Osteoblast (primary cell): ENCODE data around the gene ABHD3. TPM values are rescaled to one million over a fixed set of nuclear protein-coding genes. Genes with fewer than 3 reads are reported as not detected.
"Not testable (repeated sequence)": the region's sequence is repeated elsewhere in the genome, so short reads cannot be mapped to it uniquely, and the experiment has no call there.

Source experiments
- DNase-seq: peaks from one replicate; pipeline ENCODE4 v3.0.0; 2011; ENCODE audit warnings: low spot score, mixed read lengths; ENCODE audit not compliant: insufficient read length; ENCODE audit errors: missing footprints
- H2AFZ ChIP-seq: 2 replicates; pipeline ENCODE4 v1.6.0; 2011; ENCODE audit warnings: mild to moderate bottlenecking, low read length
- H3K27ac ChIP-seq: 2 replicates; pipeline ENCODE4 v1.5.1; 2011; ENCODE audit warnings: mild to moderate bottlenecking, low read depth, low read length, moderate library complexity
- H3K27me3 ChIP-seq: 2 replicates; pipeline ENCODE4 v1.6.0; 2012; ENCODE audit warnings: mild to moderate bottlenecking, control low read depth, inconsistent platforms, low read length, moderate library complexity; ENCODE audit not compliant: insufficient read depth
- H3K36me3 ChIP-seq: 2 replicates; pipeline ENCODE4 v1.5.1; 2011; ENCODE audit warnings: mild to moderate bottlenecking, low read length, control low read depth, moderate library complexity; ENCODE audit not compliant: insufficient read depth
- H3K4me1 ChIP-seq: 2 replicates; pipeline ENCODE4 v1.5.1; 2011; ENCODE audit warnings: mild to moderate bottlenecking, low read length, control low read depth, moderate library complexity; ENCODE audit not compliant: insufficient read depth
- H3K4me2 ChIP-seq: 2 replicates; pipeline ENCODE4 v1.6.0; 2011; ENCODE audit warnings: mild to moderate bottlenecking, low read length; ENCODE audit not compliant: insufficient read depth
- H3K4me3 ChIP-seq: fragments of 200-600 bp; sonication (generic); 3 replicates; pipeline ENCODE4 v1.5.1; 2012; ENCODE audit warnings: mild to moderate bottlenecking, low read length, inconsistent platforms; ENCODE audit not compliant: insufficient read depth
- H3K79me2 ChIP-seq: 2 replicates; pipeline ENCODE4 v1.6.0; 2012; ENCODE audit warnings: mild to moderate bottlenecking, low read length, control low read depth, inconsistent platforms; ENCODE audit not compliant: insufficient read depth
- H3K9me3 ChIP-seq: 2 replicates; pipeline ENCODE4 v1.5.1; 2011; ENCODE audit warnings: low read depth, low read length, control low read depth
- H4K20me1 ChIP-seq: 2 replicates; pipeline ENCODE4 v1.6.0; 2012; ENCODE audit warnings: mild to moderate bottlenecking, low read length, control low read depth; ENCODE audit not compliant: insufficient read depth
- CTCF ChIP-seq: IDR thresholded peaks from 2 replicates; pipeline ENCODE4 v1.5.1; 2011; ENCODE audit warnings: mild to moderate bottlenecking, low read depth, low read length, moderate library complexity; ENCODE audit errors: extremely low read depth
- total RNA-seq: library from RNA; depleted of rRNA; stranded (reverse); fragments of >200 nt; gene quantifications from 2 replicates; pipeline ENCODE4 v1.2.3, GENCODE V29; 2012

ABHD3 gene
- total RNA-seq, 1 donor, result 4.0 TPM

DNA sequence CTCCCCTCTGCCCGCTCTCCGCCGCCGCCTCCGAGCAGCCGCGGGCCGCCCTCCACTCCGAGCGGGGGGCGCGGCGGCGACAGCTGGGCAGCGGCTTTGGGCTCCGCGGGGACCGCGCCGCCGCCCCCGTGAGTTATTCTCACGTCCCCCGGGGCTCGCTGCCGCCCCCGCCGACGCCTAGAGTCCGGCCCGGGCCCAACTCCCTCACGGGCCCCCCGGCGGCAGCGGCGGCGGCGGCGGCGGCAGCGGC is 36.7 kb upstream of the ABHD3 start:
- no peaks in the 10 kb centered on the region for H3K9me3 ChIP-seq
- H3K4me3 ChIP-seq, result peak overlapping the region; percentile 93
- H3K27ac ChIP-seq, result no peak overlapping the region
- no peaks in the 10 kb centered on the region for H3K27me3 ChIP-seq
- peaks cover 16% of the 10 kb centered on the region for H3K4me1 ChIP-seq
- no peak for DNase-seq
- H2AFZ ChIP-seq, result no peak overlapping the region
- no peak for TF ChIP-seq CTCF
- H3K36me3 ChIP-seq, result no peaks in the 10 kb centered on the region
- H3K79me2 ChIP-seq, result peaks cover 45% of the 10 kb centered on the region
- peaks cover 10% of the 10 kb centered on the region for H4K20me1 ChIP-seq
- peak overlapping the region; percentile 88 for H3K4me2 ChIP-seq

DNA sequence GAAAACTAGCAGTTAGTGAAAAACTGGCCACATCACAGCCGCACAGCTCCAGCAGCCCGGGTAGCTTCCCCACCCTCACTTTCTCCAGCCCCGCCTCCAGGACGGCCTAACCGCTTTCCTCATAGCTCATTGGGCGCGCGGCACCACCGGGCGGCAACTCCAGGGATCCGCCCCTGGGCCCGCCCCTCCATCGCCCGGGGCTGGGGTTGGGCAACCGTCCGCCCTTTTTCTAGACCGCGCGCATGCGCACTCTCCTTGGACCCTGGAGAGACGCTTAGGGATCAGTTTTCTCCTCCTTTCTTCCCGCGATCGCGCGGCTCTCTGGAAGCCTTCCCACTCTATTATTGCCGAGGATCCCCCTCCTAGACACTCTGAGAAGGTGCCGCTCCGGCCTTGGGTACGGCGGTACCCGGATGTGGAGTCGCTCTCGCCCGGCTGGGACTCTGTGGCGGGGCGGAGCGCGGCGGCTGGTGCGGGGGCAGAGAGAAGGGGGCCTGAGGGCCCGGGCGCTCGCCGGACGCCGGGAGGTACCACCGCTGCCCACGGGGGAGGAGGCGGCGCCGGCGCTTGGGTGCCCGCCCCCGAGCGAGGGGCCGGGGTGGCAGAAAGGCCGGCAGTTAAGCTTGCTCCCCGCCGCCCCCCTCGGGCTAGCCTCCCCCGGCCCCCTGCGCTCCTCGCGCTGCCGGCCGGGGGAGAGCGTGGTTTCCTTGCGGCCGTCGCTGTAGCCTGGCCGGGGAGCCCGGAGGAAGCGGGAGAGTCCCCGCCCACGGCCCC is 36.2 kb upstream of the ABHD3 start, which contains the start of gene MIB1:
Gene MIB1 (plus strand): TSS at position 255 of the 774 bp plus-strand sequence. CDS start 792 bp downstream, outside the sequence.
- Histone ChIP-seq H3K36me3 (no peaks in the 10 kb centered on the region), H3K27me3 (no peaks in the 10 kb centered on the region), H3K4me2 (peak within 1 kb of the TSS; percentile 98), H4K20me1 (peaks cover 10% of the 10 kb centered on the region), H2AFZ (peak within 1 kb of the TSS; percentile 96), H3K27ac (peak within 1 kb of the TSS; percentile 86), H3K4me1 (peaks cover 16% of the 10 kb centered on the region), H3K9me3 (no peaks in the 10 kb centered on the region), H3K79me2 (peaks cover 39% of the 10 kb centered on the region), H3K4me3 (peak within 1 kb of the TSS; percentile 93)
- TF ChIP-seq CTCF, result no peak
- peak; percentile 97 for DNase-seq

DNA sequence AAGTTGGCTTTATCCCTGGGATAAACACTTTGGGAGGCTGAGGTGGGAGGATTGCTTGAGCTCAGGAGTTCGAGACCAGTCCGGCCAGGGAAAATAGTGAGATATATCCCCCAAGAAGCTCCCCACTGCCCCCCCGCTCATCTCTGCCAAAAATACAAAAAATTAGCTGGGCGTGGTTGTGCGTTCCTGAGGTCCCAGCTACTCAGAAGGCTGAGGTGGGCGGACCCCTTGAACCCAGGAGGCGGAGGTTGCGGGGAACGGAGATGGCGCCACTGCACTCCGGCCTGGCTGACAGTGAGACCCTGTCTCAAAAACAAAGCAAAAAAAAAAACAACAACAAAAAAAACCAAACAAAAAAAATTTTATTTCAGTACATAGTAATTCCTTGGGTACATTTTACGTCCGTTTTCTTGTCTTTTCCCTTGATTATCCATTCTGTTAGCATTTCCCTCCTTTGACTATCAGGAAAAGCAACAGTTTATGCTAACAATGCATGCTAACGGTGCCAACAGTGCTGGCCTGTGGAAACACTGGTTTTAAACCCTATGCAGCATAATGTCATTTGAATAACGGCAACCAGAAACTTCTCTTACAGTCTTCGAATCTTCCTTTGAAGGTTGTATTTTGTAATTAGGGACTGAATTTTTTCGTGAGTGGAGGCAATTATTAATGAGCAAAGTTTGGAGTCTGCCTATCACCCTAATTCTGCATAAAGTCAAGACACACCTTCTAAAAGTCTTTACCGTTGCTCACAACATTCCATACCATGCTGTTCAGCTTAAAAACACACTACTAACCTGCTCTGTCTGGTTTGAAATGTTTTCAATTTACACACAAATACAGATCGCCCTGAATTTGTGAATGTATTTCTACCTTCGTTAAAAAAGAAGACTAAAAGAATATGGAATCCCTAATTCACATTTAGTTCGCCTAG is 35.3 kb upstream of the ABHD3 start:
- no peak for DNase-seq
- no peaks in the 10 kb centered on the region for H3K27me3 ChIP-seq
- no peaks in the 10 kb centered on the region for H3K9me3 ChIP-seq
- peak overlapping the region; percentile 92 for H2AFZ ChIP-seq
- H3K27ac ChIP-seq, result peak overlapping the region; percentile 86
- H3K36me3 ChIP-seq, result no peaks in the 10 kb centered on the region
- peaks cover 4% of the 10 kb centered on the region for H4K20me1 ChIP-seq
- peaks cover 16% of the 10 kb centered on the region for H3K4me1 ChIP-seq
- H3K4me2 ChIP-seq, result peak overlapping the region; percentile 98
- peaks cover 31% of the 10 kb centered on the region for H3K79me2 ChIP-seq
- peak overlapping the region; percentile 93 for H3K4me3 ChIP-seq
- TF ChIP-seq CTCF, result no peak

GRCh38 chr18:21736926-21737325 is 32.4 kb upstream of the ABHD3 start:
- H3K4me2 ChIP-seq, H3K79me2 ChIP-seq, DNase-seq, H2AFZ ChIP-seq, H3K36me3 ChIP-seq, H4K20me1 ChIP-seq, H3K27me3 ChIP-seq, H3K4me3 ChIP-seq, H3K27ac ChIP-seq, H3K9me3 ChIP-seq: not testable (repeated sequence)
- H3K4me1 ChIP-seq, result peaks cover 11% of the 10 kb centered on the region
